ENCODE measurements around the gene TMEM178B. TPM values are rescaled to one million over a fixed set of nuclear protein-coding genes. Genes with fewer than 3 reads are reported as not detected.

TMEM178B gene
- total and polyA plus RNA-seq, 2 of the 13 experiments (the other 11 are each of a cell fraction or from before 2014, with no cell fraction given) = 0.01 to 0.02 TPM

DNA sequence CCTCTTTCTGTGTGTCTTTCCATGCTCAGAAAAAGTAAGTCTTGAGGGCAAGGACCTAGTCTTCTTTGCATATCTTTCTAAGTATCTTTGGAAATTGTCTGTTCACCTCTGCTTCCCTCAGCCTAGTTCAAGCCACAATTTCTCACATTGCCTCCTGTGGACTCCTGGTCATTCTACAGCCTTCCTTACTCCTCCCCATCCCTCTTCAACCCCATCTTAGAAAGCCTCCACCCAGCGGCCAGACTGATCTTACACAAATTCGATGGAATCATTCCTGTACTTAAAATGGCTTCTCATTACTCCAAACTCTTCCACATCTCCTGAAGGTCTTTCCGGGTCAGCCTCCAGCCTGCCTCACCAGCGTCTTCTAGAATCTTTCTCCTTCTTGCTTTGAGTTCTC, 453.2 kb downstream of the TMEM178B start:
- no peak overlapping the region for H3K9ac ChIP-seq (ENCODE audit: insufficient read depth, low read depth, low read length)
- ATAC-seq (no peak), FAIRE-seq (no peak), DNase-seq (ENCODE audit: low spot score) (no peak)
- no peak overlapping the region for H3K27ac ChIP-seq (ENCODE audit: extremely low read length, insufficient read depth, low read length)
- WGBS (ENCODE audit: low lambda C conversion rate) = 1% methylated on average over 4 of the region's 4 CpGs
- no peaks in the 10 kb centered on the region for H3K4me1 ChIP-seq (ENCODE audit: insufficient read depth, low read length)
- in situ Hi-C loops (cut with HindIII; ENCODE audit: extremely low pct_ligation_motif_present, low pct_unique_long_range_greater_than_20kb) = loop anchor here (25.0 kb wide), 1 partner anchor 465 kb away; the partner anchor contains the start of gene TMEM178B
- H3K79me2 ChIP-seq (ENCODE audit: insufficient read depth, low read length) = no peaks in the 10 kb centered on the region
- H3K27me3 ChIP-seq (ENCODE audit: control insufficient read depth in 1 of 2, insufficient read depth in 2 of 2, low read length in 2 of 2) = peaks cover 0 to 25% of the 10 kb centered on the region in 2 experiments; a peak in 2 of 5 replicates
- no peak overlapping the region for H2AFZ ChIP-seq (ENCODE audit: low read length)
- H3K4me2 ChIP-seq (ENCODE audit: low read depth, low read length) = no peak overlapping the region
- TF ChIP-seq MYNN (CRISPR knock-in tag; IDR thresholded peaks at IDR 0.05; ENCODE audit: low read depth) = no peak
- TF ChIP-seq, protein P1, sequence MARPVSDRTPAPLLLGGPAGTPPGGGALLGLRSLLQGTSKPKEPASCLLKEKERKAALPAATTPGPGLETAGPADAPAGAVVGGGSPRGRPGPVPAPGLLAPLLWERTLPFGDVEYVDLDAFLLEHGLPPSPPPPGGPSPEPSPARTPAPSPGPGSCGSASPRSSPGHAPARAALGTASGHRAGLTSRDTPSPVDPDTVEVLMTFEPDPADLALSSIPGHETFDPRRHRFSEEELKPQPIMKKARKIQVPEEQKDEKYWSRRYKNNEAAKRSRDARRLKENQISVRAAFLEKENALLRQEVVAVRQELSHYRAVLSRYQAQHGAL (CRISPR knock-in tag; IDR thresholded peaks at IDR 0.05; ENCODE audit: not compliant biosample characterization) = no peak
- TF ChIP-seq NR2F6 (IDR thresholded peaks at IDR 0.05) = no peak
- no peak for TF ChIP-seq NR2F6 (CRISPR knock-in tag; IDR thresholded peaks at IDR 0.05)
- no peak for TF ChIP-seq ZNF530 (CRISPR knock-in tag; IDR thresholded peaks at IDR 0.05; ENCODE audit: low read depth)
- TF ChIP-seq, protein P2, sequence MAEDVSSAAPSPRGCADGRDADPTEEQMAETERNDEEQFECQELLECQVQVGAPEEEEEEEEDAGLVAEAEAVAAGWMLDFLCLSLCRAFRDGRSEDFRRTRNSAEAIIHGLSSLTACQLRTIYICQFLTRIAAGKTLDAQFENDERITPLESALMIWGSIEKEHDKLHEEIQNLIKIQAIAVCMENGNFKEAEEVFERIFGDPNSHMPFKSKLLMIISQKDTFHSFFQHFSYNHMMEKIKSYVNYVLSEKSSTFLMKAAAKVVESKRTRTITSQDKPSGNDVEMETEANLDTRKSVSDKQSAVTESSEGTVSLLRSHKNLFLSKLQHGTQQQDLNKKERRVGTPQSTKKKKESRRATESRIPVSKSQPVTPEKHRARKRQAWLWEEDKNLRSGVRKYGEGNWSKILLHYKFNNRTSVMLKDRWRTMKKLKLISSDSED (CRISPR knock-in tag; IDR thresholded peaks at IDR 0.05) = no peak
- no peak for TF ChIP-seq ZNF775 (CRISPR knock-in tag; IDR thresholded peaks at IDR 0.05; ENCODE audit: borderline replicate concordance)
- no peak for TF ChIP-seq PHF21A (CRISPR knock-in tag; IDR thresholded peaks at IDR 0.05)
- TF ChIP-seq, protein P3, sequence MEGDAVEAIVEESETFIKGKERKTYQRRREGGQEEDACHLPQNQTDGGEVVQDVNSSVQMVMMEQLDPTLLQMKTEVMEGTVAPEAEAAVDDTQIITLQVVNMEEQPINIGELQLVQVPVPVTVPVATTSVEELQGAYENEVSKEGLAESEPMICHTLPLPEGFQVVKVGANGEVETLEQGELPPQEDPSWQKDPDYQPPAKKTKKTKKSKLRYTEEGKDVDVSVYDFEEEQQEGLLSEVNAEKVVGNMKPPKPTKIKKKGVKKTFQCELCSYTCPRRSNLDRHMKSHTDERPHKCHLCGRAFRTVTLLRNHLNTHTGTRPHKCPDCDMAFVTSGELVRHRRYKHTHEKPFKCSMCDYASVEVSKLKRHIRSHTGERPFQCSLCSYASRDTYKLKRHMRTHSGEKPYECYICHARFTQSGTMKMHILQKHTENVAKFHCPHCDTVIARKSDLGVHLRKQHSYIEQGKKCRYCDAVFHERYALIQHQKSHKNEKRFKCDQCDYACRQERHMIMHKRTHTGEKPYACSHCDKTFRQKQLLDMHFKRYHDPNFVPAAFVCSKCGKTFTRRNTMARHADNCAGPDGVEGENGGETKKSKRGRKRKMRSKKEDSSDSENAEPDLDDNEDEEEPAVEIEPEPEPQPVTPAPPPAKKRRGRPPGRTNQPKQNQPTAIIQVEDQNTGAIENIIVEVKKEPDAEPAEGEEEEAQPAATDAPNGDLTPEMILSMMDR (CRISPR knock-in tag; IDR thresholded peaks at IDR 0.05) = no peak
- no peak for TF ChIP-seq ZNF446 (CRISPR knock-in tag; IDR thresholded peaks at IDR 0.05)
- no peak for TF ChIP-seq TCF7L2 (IDR thresholded peaks at IDR 0.05; ENCODE audit: low read depth, low read length)
- TF ChIP-seq KDM3A (CRISPR knock-in tag; IDR thresholded peaks at IDR 0.05; ENCODE audit: low read depth) = no peak
- TF ChIP-seq CEBPB (IDR thresholded peaks at IDR 0.05; ENCODE audit: borderline replicate concordance, low read depth, low read length) = no peak
- H3K4me3 ChIP-seq (replicated peaks in 1 of 3; ENCODE audit: insufficient read depth in 1 of 3, low read depth in 2 of 3, low read length in 3 of 3) = no peak overlapping the region
- no peaks in the 10 kb centered on the region for H3K9me3 ChIP-seq (ENCODE audit: low read length)
- CTCF ChIA-PET (ENCODE audit: low intra/inter-chr PET ratio, low total read pairs) = no interaction called here
- no TSS peak for BruUV-seq (replicated peaks)
- H3K36me3 ChIP-seq (replicated peaks in 1 of 2; ENCODE audit: control insufficient read depth in 1 of 2, insufficient read depth in 2 of 2, low read length in 2 of 2) = no peaks in the 10 kb centered on the region
- intact Hi-C loops (cut with micrococcal nuclease; ENCODE audit: unreplicated experiment) = no loop called here
- H4K20me1 ChIP-seq (ENCODE audit: insufficient read depth, low read length) = no peaks in the 10 kb centered on the region
- POLR2A ChIA-PET = no interaction called here

Measured in HepG2 (cell line).